ENCODE data around the gene DCAF6.
A peak's percentile ranks its signal among the peaks of the same experiment; 100 is the strongest.

The DCAF6 gene

DNA sequence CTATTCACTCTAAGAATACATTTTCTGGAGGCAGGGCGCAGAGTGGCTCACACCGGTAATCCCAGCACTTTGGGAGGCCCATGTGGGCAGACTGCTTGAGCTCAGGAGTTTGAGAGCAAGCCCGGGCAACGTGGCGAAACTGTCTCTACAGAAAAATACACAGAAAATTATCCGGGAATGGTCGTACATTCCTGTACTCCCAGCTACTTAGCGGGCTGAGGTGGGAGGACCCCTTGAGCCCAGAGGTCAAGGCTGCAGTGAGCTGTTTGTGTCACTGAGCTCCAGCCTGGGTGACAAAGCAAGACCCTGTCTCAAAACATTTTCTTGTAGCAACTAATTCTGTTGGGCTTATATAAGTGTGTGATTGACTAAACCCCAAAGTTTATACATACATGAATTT lies 169.8 kb downstream of the DCAF6 start:
- no peak for DNase-seq (ENCODE audit: low spot score)

DNA sequence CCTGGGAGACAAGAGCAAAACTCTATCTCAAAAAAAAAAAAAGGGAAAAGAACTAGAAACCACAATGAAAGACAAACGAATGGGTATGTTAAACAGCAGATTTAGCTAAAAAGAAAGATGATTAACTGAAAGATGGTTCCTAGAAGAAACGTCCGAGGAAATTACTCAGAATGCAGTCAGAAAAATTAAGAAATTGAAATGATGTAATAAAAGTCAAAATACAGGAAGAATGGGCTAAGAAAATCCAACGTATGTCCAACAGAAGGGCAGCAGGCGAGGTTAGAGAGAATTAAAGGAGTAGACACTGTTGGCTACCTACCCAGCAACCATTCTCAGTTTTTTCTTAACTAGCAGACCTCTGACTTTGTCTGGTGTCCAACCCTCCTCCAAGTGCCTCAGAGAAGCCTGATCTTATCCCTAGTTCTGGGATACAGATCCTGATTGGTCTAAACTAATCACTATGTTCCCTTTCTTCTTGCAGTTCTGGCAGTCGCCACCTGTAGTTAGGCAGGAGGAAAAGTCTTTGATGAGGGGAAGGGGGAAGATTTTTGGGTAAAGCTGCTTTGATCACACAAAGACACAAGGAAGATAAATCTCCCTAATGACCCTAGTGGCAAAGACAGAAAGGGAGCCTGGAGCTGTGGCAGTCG lies 174.5 kb downstream of the DCAF6 start:
- peak; percentile 56 for DNase-seq (ENCODE audit: low spot score)

DNA sequence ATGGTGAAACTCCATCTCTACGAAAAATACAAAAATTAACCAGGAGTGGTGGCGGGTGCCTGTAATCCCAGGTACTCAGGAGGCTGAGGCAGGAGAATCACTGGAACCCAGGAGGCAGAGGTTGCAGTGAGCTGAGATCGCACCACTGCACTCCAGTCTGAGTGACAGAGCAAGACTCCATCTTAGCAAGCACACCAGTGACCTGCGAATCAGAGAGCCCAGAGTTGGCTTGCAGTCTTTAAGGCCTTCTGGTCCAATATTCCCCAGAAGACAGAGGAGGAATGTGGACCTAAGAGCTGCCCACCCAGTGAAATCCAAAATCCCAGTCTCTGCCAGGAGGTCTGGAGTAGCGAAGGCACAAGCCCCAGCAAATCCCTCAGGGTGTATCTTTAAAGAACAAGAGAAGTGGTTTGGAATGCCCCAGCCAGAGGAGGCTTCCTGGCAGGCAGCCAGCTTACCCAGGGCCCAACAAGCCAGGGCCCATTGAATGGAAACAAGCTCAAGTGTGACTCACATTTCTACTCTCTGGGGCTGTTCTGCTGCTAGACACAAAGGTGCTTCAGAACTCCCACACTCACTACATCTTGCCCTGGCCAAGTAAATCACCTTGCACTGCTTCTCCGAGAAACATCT lies 176.3 kb downstream of the DCAF6 start:
- DNase-seq (ENCODE audit: low spot score): peak; percentile 57

DNA sequence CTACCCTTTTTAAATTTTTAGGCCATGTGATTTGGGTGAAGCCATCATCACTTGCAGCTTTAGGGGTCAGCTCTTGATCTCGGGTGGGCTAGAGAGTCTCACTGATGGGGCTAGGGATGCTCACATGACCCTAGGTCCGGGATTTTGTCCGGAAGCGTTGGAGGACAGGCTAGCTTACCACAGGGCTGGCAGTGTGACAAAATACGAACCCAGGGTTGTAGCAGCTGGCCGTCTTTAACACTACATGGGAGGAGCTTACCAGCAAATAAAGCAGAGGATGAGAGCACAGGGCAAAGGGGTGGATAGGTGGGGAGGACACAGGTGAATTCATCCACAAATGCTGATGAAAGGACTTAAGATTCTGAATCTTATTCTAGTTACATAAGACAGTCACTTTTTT lies 178.4 kb downstream of the DCAF6 start:
- no peak for DNase-seq (ENCODE audit: low spot score)

DNA sequence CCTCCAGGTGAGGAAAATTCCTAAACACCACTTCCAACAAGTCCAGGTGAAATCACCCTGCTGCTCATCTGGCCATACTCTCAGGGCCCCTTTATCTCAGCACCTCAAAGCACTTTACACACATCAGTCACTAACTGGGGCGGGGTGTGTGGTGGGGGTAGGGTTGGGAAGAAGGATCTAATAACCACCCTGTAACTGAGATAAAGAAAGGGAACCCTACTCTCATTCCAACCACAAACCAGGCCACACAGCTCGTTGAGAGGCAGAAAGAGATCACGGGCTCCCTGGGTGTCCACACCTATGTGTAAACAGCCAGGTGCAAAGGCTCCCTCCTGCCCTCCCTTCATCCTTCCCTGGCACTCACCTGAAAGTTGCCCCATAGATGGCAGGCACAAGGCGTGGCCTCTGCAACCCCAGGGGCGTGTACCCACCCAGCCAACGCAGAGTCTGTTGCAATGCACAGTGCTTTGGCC lies 179.9 kb downstream of the DCAF6 start:
- DNase-seq (ENCODE audit: low spot score): no peak

DNA sequence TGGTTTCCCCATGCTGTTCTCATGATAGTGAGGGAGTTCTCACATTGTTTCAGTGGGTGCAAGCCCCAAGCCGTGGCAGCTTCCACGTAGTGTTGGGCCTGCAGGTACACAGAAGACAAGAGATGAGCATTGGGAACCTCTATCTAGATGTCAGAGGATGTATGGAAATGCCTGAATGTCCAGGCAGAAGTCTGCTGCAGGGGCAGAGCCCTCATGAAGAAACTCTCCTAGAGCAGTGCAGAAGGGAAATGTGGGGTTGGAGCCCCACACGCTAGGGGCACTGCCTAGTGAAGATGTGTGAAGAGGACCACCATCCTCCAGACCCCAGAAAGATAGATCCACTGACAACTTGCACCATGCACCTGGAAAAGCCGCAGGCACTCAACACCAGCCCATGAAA lies 183.3 kb downstream of the DCAF6 start:
- no peak for DNase-seq (ENCODE audit: low spot score)

DNA sequence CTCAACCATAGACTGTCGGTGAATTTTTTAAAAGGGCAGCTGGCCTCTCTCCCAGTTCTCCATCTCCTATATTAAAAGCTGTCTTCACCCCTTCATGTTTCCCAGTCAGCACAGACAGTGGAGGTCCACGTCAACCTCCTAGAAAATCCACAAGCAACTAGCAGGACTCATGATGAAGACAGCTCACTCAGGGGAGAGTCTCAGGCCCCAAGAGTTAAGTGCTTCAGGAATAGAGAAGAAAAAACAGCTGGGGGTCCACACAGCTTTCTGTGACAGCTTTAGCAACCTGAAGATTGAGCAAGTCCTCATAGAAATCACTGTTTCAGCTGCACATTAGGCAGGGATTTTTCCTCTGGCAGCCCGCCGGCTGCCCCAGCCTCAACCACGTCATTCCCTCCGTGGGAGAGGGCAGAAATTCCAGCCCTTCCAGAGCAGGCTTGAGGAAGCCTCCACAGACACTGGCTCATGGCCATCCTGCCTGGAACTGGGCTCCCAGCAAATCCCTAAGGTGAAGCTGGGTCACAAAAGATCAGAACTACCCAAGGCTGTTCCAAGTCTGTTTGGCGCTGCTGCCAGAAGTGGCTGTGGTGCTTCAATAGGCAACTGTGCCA lies 185.0 kb downstream of the DCAF6 start:
- DNase-seq (ENCODE audit: low spot score): no peak

DNA sequence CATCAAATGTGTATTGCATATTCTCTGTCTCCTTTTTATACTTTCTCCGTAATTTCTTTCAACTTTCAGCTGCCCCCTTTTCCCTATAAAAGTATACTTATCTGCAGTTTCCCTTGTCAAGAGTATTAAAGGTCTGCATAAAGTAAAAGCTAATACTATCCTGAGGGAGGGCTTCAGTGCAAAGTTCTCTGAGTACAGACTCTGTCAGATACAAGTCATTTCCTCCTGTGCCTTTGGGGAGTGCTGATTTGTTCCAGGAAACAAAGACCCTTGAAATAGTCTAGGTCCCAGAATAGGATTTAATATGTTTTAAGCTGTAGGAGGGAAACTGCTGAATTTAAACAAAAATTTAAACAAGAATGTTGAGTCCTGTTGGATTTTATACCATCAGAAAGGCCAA lies 188.6 kb downstream of the DCAF6 start:
- no peak for DNase-seq (ENCODE audit: low spot score)

All from iPS-NIHi11 (cell line).